ENCODE data around the gene CYB5R2. TPM values are rescaled to one million over a fixed set of nuclear protein-coding genes. Genes with fewer than 3 reads are reported as not detected.

The CYB5R2 gene
- polyA plus RNA-seq, 2 of the 4 experiments (the other 2 are of a cell fraction) = 2.4 to 6.3 TPM

GRCh38 chr11:7688238-7688826 lies 15.0 kb upstream of the CYB5R2 start:
- ChIA-PET POLR2A (no interaction called here), CTCF (interaction anchor here (1.0 to 6.3 kb wide), 10 partner anchors 10 to 590 kb away, joined by 3 to 31 read pairs (median 12); no protein-coding TSS in a partner anchor)
- H3K4me2 ChIP-seq = no peak overlapping the region
- peak; percentile 39 to 75; a peak in 3 of 6 replicates for ATAC-seq
- under 1% methylated on average over 4 of the region's 4 CpGs for WGBS (ENCODE audit: missing lambda C conversion rate)
- FAIRE-seq = no peak
- no peaks in the 10 kb centered on the region for H3K4me1 ChIP-seq
- no peak overlapping the region for H3K27ac ChIP-seq
- H3K9me3 ChIP-seq = no peaks in the 10 kb centered on the region
- TF ChIP-seq FOSL2 (IDR thresholded peaks at IDR 0.05) = no peak
- TF ChIP-seq FOSL2 (CRISPR knock-in tag; IDR thresholded peaks at IDR 0.05) = no peak
- no peak for TF ChIP-seq CHD4 (IDR thresholded peaks at IDR 0.05; ENCODE audit: borderline replicate concordance)
- TF ChIP-seq ZFP36 (IDR thresholded peaks at IDR 0.05; ENCODE audit: borderline replicate concordance, partially characterized antibody) = no peak
- TF ChIP-seq RAD21 (conservative IDR thresholded peaks at IDR 0.05 in 1 of 2, IDR thresholded peaks at IDR 0.05 in 1 of 2) = peak; percentile 66 to 69
- TF ChIP-seq PBX3 (IDR thresholded peaks at IDR 0.05) = no peak
- no peak for TF ChIP-seq POLR2AphosphoS2 (conservative IDR thresholded peaks at IDR 0.05; ENCODE audit: low read length)
- TF ChIP-seq ESRRA (IDR thresholded peaks at IDR 0.05; ENCODE audit: borderline replicate concordance, low read length) = no peak
- TF ChIP-seq SMC3 (IDR thresholded peaks at IDR 0.05) = peak; percentile 73
- TF ChIP-seq TP53 (CRISPR knock-in tag; IDR thresholded peaks at IDR 0.05) = no peak
- no peak for TF ChIP-seq ZC3H11A (IDR thresholded peaks at IDR 0.05)
- no peak for TF ChIP-seq REST (IDR thresholded peaks at IDR 0.05)
- no peak for TF ChIP-seq MAX (IDR thresholded peaks at IDR 0.05)
- TF ChIP-seq CTCF (IDR thresholded peaks at IDR 0.05) = peak; percentile 74
- no peak for TF ChIP-seq ZNF302 (CRISPR knock-in tag; IDR thresholded peaks at IDR 0.05)
- no peak for TF ChIP-seq HEYL (CRISPR knock-in tag; IDR thresholded peaks at IDR 0.05)
- no peak for TF ChIP-seq RFX5 (IDR thresholded peaks at IDR 0.05)
- no peak for TF ChIP-seq NFE2L2 (conservative IDR thresholded peaks at IDR 0.05; ENCODE audit: low read length)
- peak; percentile 44 to 50 for DNase-seq (ENCODE audit: low read depth in 1 of 2, low spot score in 1 of 2)
- no peak overlapping the region for H3K4me3 ChIP-seq

GRCh38 chr11:7687386-7687785 lies 14.1 kb upstream of the CYB5R2 start:
- CTCF ChIA-PET = interaction anchor here (0.5 to 6.3 kb wide), 10 partner anchors 10 to 792 kb away, joined by 3 to 31 read pairs (median 5); no protein-coding TSS in a partner anchor
- FAIRE-seq = no peak
- ATAC-seq = no peak
- no peaks in the 10 kb centered on the region for H3K9me3 ChIP-seq
- TF ChIP-seq CEBPB (IDR thresholded peaks at IDR 0.05) = no peak
- TF ChIP-seq SMC3 (IDR thresholded peaks at IDR 0.05) = no peak
- TF ChIP-seq RAD21 (conservative IDR thresholded peaks at IDR 0.05 in 1 of 2, IDR thresholded peaks at IDR 0.05 in 1 of 2) = no peak
- TF ChIP-seq KDM5A (IDR thresholded peaks at IDR 0.05) = no peak
- no peak for TF ChIP-seq HES2 (IDR thresholded peaks at IDR 0.05)
- no peak for TF ChIP-seq MAFK (IDR thresholded peaks at IDR 0.05; ENCODE audit: partially characterized antibody)
- no peak for TF ChIP-seq SREBF2 (IDR thresholded peaks at IDR 0.05)
- TF ChIP-seq FOSB (CRISPR knock-in tag; IDR thresholded peaks at IDR 0.05) = no peak
- no peak for TF ChIP-seq NPAS2 (CRISPR knock-in tag; IDR thresholded peaks at IDR 0.05; ENCODE audit: borderline replicate concordance)
- no peak overlapping the region for H3K27ac ChIP-seq
- DNase-seq (ENCODE audit: low read depth in 1 of 2, low spot score in 1 of 2) = no peak
- WGBS (ENCODE audit: missing lambda C conversion rate) = 79% methylated on average over 1 of the region's 1 CpG
- H3K4me3 ChIP-seq = no peak overlapping the region
- no peak overlapping the region for H3K4me2 ChIP-seq
- POLR2A ChIA-PET = no interaction called here
- no peaks in the 10 kb centered on the region for H3K4me1 ChIP-seq

Data from A549 (cell line).